IMR-90 (cell line): ENCODE data around the gene MRGPRF. TPM values are rescaled to one million over a fixed set of nuclear protein-coding genes. Genes with fewer than 3 reads are reported as not detected.
A peak's percentile ranks its signal among the peaks of the same experiment; 100 is the strongest.

Experiments
- ATAC-seq: fragments of 200-7000 bp; cut with Tn5 transposase; 2 replicates; pipeline ENCODE4 v1.9.1; 2020; ENCODE audit warnings: low read depth, mild to moderate bottlenecking, moderate library complexity
- BruUV-seq: library from RNA; stranded (reverse); fragments of 400-500 nt; replicated peaks from 2 replicates; lab custom pipeline; 2021; lab: Mats Ljungman, UMichigan
- CTCF ChIA-PET: fragments of 300-600 bp; formaldehyde crosslinking; extraction: SDS; loops from one replicate; lab custom pipeline; 2021; ENCODE audit warnings: antibody characterized with exemption; lab: Yijun Ruan, JAX
- POLR2A ChIA-PET: fragments of 300-600 bp; sonication (Branson Sonifier 250); formaldehyde crosslinking; loops from one replicate; lab custom pipeline; 2022; ENCODE audit warnings: antibody characterized with exemption; ENCODE audit not compliant: unreplicated experiment; lab: Charles Lee
- DNase-seq: peaks from one replicate; pipeline ENCODE4 v3.0.0; 2013
- H2AFZ ChIP-seq: replicated peaks from 2 replicates; pipeline ENCODE3; 2013; ENCODE audit warnings: low read length, mild to moderate bottlenecking; ENCODE audit not compliant: poor library complexity
- H2AK5ac ChIP-seq: 2 replicates; pipeline ENCODE4 v1.6.1; 2013; ENCODE audit warnings: low read depth, low read length, inconsistent platforms
- H2AK9ac ChIP-seq: replicated peaks from 2 replicates; pipeline ENCODE3; 2013; ENCODE audit warnings: mild to moderate bottlenecking, low read depth, low read length, moderate library complexity; ENCODE audit not compliant: poor library complexity
- H2BK120ac ChIP-seq: 2 replicates; pipeline ENCODE4 v1.6.1; 2013; ENCODE audit warnings: low read depth, low read length, inconsistent platforms
- H2BK15ac ChIP-seq: 3 replicates; pipeline ENCODE4 v1.6.1; 2013; ENCODE audit warnings: low read depth, low read length, inconsistent platforms
- H2BK20ac ChIP-seq: 2 replicates; pipeline ENCODE4 v1.6.1; 2013; ENCODE audit warnings: low read depth, mild to moderate bottlenecking, inconsistent platforms, low read length, moderate library complexity
- H2BK5ac ChIP-seq: 2 replicates; pipeline ENCODE4 v1.6.1; 2013; ENCODE audit warnings: mild to moderate bottlenecking, low read depth, low read length, inconsistent platforms; ENCODE audit not compliant: poor library complexity, severe bottlenecking
- H3K14ac ChIP-seq: replicated peaks from 2 replicates; pipeline ENCODE4 v1.6.1; 2013; ENCODE audit warnings: low read depth, low read length, inconsistent platforms
- H3K18ac ChIP-seq: 2 replicates; pipeline ENCODE4 v1.6.1; 2013; ENCODE audit warnings: low read depth, low read length, control low read depth
- H3K23ac ChIP-seq: 2 replicates; pipeline ENCODE4 v1.6.1; 2013; ENCODE audit warnings: low read depth, low read length, inconsistent platforms
- H3K27ac ChIP-seq: 2 replicates; pipeline ENCODE4 v1.5.1; 2013; ENCODE audit warnings: mild to moderate bottlenecking, control low read depth, low read length; ENCODE audit not compliant: insufficient read depth
- H3K27me3 ChIP-seq: 2 replicates; pipeline ENCODE4 v1.6.1; 2013; ENCODE audit warnings: low read length; ENCODE audit not compliant: control insufficient read depth, insufficient read depth
- H3K36me3 ChIP-seq: 2 replicates; pipeline ENCODE4 v1.6.1; 2013; ENCODE audit warnings: low read length, mixed read lengths; ENCODE audit not compliant: control insufficient read depth, insufficient read depth
- H3K4ac ChIP-seq: 2 replicates; pipeline ENCODE4 v1.6.1; 2013; ENCODE audit warnings: low read depth, low read length, inconsistent platforms
- H3K4me1 ChIP-seq: 2 replicates; pipeline ENCODE4 v1.6.1; 2013; ENCODE audit warnings: low read length, mixed read lengths; ENCODE audit not compliant: control insufficient read depth, insufficient read depth
- H3K4me2 ChIP-seq: 2 replicates; pipeline ENCODE4 v1.6.1; 2013; ENCODE audit warnings: low read depth, mild to moderate bottlenecking, control low read depth, low read length, moderate library complexity
- H3K4me3 ChIP-seq: 2 replicates; pipeline ENCODE4 v1.5.1; 2013; ENCODE audit warnings: low read depth, mild to moderate bottlenecking, control low read depth, low read length, moderate library complexity; ENCODE audit not compliant: insufficient read depth
- H3K56ac ChIP-seq: 2 replicates; pipeline ENCODE4 v1.6.1; 2013; ENCODE audit warnings: low read length, inconsistent platforms; ENCODE audit not compliant: insufficient read depth; ENCODE audit errors: extremely low read depth
- H3K79me1 ChIP-seq, 2 experiments: 2 replicates each; pipeline ENCODE4 v1.6.1; 2013; ENCODE audit warnings: low read length in 2 of 2, inconsistent platforms in 1 of 2, low read depth in 1 of 2
- H3K9ac ChIP-seq: 2 replicates; pipeline ENCODE4 v1.6.1; 2013; ENCODE audit warnings: low read depth, low read length, control low read depth
- H3K9me1 ChIP-seq: 2 replicates; pipeline ENCODE4 v1.6.1; 2013; ENCODE audit warnings: low read length, inconsistent platforms; ENCODE audit not compliant: insufficient read depth
- H3K9me3 ChIP-seq: 2 replicates; pipeline ENCODE4 v1.6.1; 2013; ENCODE audit warnings: low read length; ENCODE audit not compliant: control insufficient read depth, insufficient read depth
- H4K20me1 ChIP-seq: 2 replicates; pipeline ENCODE4 v1.6.1; 2013; ENCODE audit warnings: low read length, inconsistent platforms; ENCODE audit not compliant: insufficient read depth
- H4K5ac ChIP-seq: 2 replicates; pipeline ENCODE4 v1.6.1; 2013; ENCODE audit warnings: mild to moderate bottlenecking, low read depth, low read length, control low read depth
- H4K8ac ChIP-seq, 2 experiments: 2 replicates each; pipeline ENCODE4 v1.6.1; 2013; ENCODE audit warnings: low read depth in 2 of 2, low read length in 2 of 2, control low read depth in 1 of 2, inconsistent platforms in 1 of 2
- H4K91ac ChIP-seq: 2 replicates; pipeline ENCODE4 v1.6.1; 2013; ENCODE audit warnings: low read depth, low read length, inconsistent platforms; ENCODE audit not compliant: insufficient read depth
- BHLHE40 ChIP-seq: fragments of 150-350 bp; IDR thresholded peaks from 2 replicates; pipeline ENCODE4 v1.6.1; 2016; ENCODE audit warnings: mild to moderate bottlenecking, low read depth, low read length
- CEBPB ChIP-seq: IDR thresholded peaks from 2 replicates; pipeline ENCODE4 v1.6.1; 2012; ENCODE audit warnings: low read depth, low read length, improper control_type of control experiment
- CHD1 ChIP-seq: IDR thresholded peaks from 2 replicates; pipeline ENCODE4 v1.6.1; 2012; ENCODE audit warnings: low read depth, low read length, improper control_type of control experiment
- FOS ChIP-seq: fragments of 150-350 bp; IDR thresholded peaks from 2 replicates; pipeline ENCODE4 v1.6.1; 2016; ENCODE audit warnings: low read depth, low read length
- MAFK ChIP-seq: IDR thresholded peaks from 2 replicates; pipeline ENCODE4 v1.6.1; 2012; ENCODE audit warnings: low read depth, low read length, improper control_type of control experiment
- MAZ ChIP-seq: IDR thresholded peaks from 2 replicates; pipeline ENCODE4 v1.6.1; 2012; ENCODE audit warnings: low read depth, mild to moderate bottlenecking, low read length, improper control_type of control experiment, moderate library complexity, borderline replicate concordance
- NFE2L2 ChIP-seq: fragments of 150-350 bp; IDR thresholded peaks from 2 replicates; pipeline ENCODE4 v1.6.1; 2016; ENCODE audit warnings: low read depth, mild to moderate bottlenecking, low read length
- POLR2A ChIP-seq: IDR thresholded peaks from 2 replicates; pipeline ENCODE4 v1.6.1; 2012; ENCODE audit warnings: mild to moderate bottlenecking, low read depth, low read length
- RAD21 ChIP-seq: IDR thresholded peaks from 2 replicates; pipeline ENCODE4 v1.6.1; 2012; ENCODE audit warnings: low read length, improper control_type of control experiment
- RCOR1 ChIP-seq: IDR thresholded peaks from 2 replicates; pipeline ENCODE4 v1.6.1; 2012; ENCODE audit warnings: mild to moderate bottlenecking, low read length, improper control_type of control experiment; ENCODE audit not compliant: insufficient replicate concordance
- RFX5 ChIP-seq: IDR thresholded peaks from 2 replicates; pipeline ENCODE4 v1.8.0; 2012; ENCODE audit warnings: low read depth, mild to moderate bottlenecking, low read length, moderate library complexity
- SMC3 ChIP-seq: fragments of 150-350 bp; IDR thresholded peaks from 2 replicates; pipeline ENCODE4 v1.6.1; 2016; ENCODE audit warnings: low read depth, mild to moderate bottlenecking, antibody characterized with exemption, low read length, moderate library complexity
- USF2 ChIP-seq: fragments of 150-350 bp; IDR thresholded peaks from 2 replicates; pipeline ENCODE4 v1.6.1; 2017; ENCODE audit warnings: mild to moderate bottlenecking, antibody characterized with exemption, low read length, low read depth
- WGBS, 2 experiments: methylation state at CpG; one replicate each; pipeline versions ENCODE4 v1.1.5 to v1.1.7; 2013; ENCODE audit warnings: missing lambda C conversion rate in 2 of 2; ENCODE audit not compliant: insufficient read length in 1 of 2; ENCODE audit errors: extremely low coverage in 2 of 2; 5-methylcytosine and 5-hydroxymethylcytosine counted together
- dilution Hi-C: fragments of 300-500 bp; cut with HindIII; formaldehyde crosslinking; loops from one replicate; pipeline ENCODE4 v1.14.3; 2018; ENCODE audit warnings: low sequenced_read_pairs; ENCODE audit not compliant: unreplicated experiment
- in situ Hi-C: fragments of 300-500 bp; cut with MboI; formaldehyde crosslinking; loops from 3 replicates; pipeline ENCODE4 v1.14.3; 2019; ENCODE audit warnings: low sequenced_read_pairs, inconsistent platforms, mixed read lengths
- intact Hi-C: fragments of 100-400 bp; cut with micrococcal nuclease; formaldehyde crosslinking; loops from 2 replicates; pipeline ENCODE4 v1.10.0; 2022
- polyA plus RNA-seq, 3 experiments: library from polyadenylated mRNA; depleted of rRNA; stranded (reverse); fragments of >200 nt; gene quantifications; 2 replicates each; pipeline ENCODE4 v1.2.3, GENCODE V29; 2012; ENCODE audit warnings: low replicate concordance in 1 of 3
- total RNA-seq: library from RNA; depleted of rRNA; stranded (reverse); fragments of >200 nt; gene quantifications from 2 replicates; pipeline ENCODE4 v1.2.3, GENCODE V29; 2012
- TF ChIP-seq, protein P1 (sequence below): fragments of 150-350 bp; IDR thresholded peaks from 2 replicates; pipeline ENCODE4 v1.6.1; 2016; ENCODE audit warnings: low read depth, mild to moderate bottlenecking, low read length, moderate library complexity, borderline replicate concordance
- TF ChIP-seq, protein P2 (sequence below): conservative IDR thresholded peaks from 2 replicates; pipeline ENCODE4 v1.5.1; 2012; ENCODE audit warnings: mild to moderate bottlenecking, low read depth, low read length, improper control_type of control experiment

Gene MRGPRF
- total and polyA plus RNA-seq, 2 of the 4 experiments (the other 2 are of a cell fraction): 6.3 to 28.8 TPM

DNA sequence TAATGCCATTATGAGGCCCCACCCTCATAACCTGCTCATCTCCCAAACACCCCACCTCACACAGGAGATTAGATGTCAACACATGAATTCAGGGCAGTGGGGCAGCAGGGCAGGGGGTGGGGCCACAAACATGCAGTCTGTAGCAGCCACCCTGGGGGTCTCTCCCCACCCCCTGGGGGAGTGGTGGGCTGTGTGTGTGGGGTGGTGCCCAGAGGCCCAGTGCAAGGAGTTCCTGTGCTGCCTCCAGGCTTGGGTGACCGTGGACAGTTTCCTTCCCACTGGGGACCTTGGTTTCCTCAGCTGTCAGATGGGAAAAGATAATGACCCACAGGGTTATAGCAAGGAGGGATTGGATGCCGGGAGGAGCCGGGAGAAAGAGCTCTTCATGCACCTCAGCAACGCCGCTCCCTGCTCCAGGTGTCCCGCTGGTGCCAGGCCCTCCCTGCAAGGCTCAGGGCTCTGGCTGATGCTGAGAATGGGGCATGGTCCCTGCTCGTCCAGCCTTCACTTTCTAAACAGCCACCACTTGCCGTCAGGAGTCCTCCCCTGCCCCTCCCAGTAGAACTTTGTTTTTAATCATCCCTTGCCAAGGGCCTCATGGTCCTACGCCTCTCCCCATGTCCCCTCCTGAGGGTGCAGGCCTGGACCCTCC, 2.0 kb upstream of the MRGPRF start:
- dilution Hi-C loops: no loop called here
- in situ Hi-C loops: no loop called here
- Histone ChIP-seq H3K9me3 (no peaks in the 10 kb centered on the region), H3K18ac (peak overlapping the region; percentile 75), H2AK5ac (peak overlapping the region; percentile 50), H4K20me1 (no peaks in the 10 kb centered on the region), H3K9ac (peak overlapping the region; percentile 65), H3K4me2 (peak overlapping the region; percentile 28; the same call in 1 of the 2 replicates), H3K56ac (peak overlapping the region; percentile 42), H2AK9ac (peak overlapping the region; percentile 85), H3K36me3 (no peaks in the 10 kb centered on the region), H4K8ac (peak overlapping the region; percentile 81 to 91), H4K91ac (peak overlapping the region; percentile 89), H3K4me1 (peaks cover 30% of the 10 kb centered on the region), H3K9me1 (peaks cover 8% of the 10 kb centered on the region; the same call in 1 of the 2 replicates), H2BK120ac (peak overlapping the region; percentile 89), H4K5ac (peak overlapping the region; percentile 72), H3K27ac (peak overlapping the region; percentile 89), H2BK15ac (peak overlapping the region; percentile 50), H3K27me3 (no peaks in the 10 kb centered on the region), H3K79me1 (peaks cover 13 to 27% of the 10 kb centered on the region in 2 experiments; a peak in 3 of 4 replicates), H3K23ac (peak overlapping the region; percentile 63), H2BK5ac (peak overlapping the region; percentile 63), H2AFZ (peak overlapping the region; percentile 81), H2BK20ac (peak overlapping the region; percentile 70), H3K4ac (peak overlapping the region; percentile 89), H3K14ac (peak overlapping the region; percentile 78), H3K4me3 (no peak overlapping the region)
- DNase-seq (no peak), ATAC-seq (no peak)
- CTCF ChIA-PET: interaction anchor here (0.5 kb wide), 1 partner anchor 735 kb away, joined by 4 read pairs; no protein-coding TSS in a partner anchor
- no TSS peak for BruUV-seq
- POLR2A ChIA-PET: interaction anchor here (0.9 kb wide), 1 partner anchor 29 kb away, joined by 3 read pairs; no protein-coding TSS in a partner anchor
- intact Hi-C loops: loop anchor here (5.0 kb wide), 1 partner anchor 173 kb away; the partner anchor contains the start of gene CPT1A
- 70% methylated on average over 4 of the region's 9 CpGs; no CpG with 5 or more reads in 1 of the 2 experiments for WGBS, 2 experiments
- TF ChIP-seq FOS (no peak), RFX5 (no peak), CEBPB (no peak), POLR2A (no peak), BHLHE40 (no peak), MAFK (no peak), RCOR1 (no peak), MAZ (no peak), NFE2L2 (no peak), SMC3 (no peak), CHD1 (no peak), USF2 (no peak), RAD21 (no peak)
- TF ChIP-seq, protein P1, sequence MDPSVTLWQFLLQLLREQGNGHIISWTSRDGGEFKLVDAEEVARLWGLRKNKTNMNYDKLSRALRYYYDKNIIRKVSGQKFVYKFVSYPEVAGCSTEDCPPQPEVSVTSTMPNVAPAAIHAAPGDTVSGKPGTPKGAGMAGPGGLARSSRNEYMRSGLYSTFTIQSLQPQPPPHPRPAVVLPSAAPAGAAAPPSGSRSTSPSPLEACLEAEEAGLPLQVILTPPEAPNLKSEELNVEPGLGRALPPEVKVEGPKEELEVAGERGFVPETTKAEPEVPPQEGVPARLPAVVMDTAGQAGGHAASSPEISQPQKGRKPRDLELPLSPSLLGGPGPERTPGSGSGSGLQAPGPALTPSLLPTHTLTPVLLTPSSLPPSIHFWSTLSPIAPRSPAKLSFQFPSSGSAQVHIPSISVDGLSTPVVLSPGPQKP: no peak
- TF ChIP-seq, protein P2, sequence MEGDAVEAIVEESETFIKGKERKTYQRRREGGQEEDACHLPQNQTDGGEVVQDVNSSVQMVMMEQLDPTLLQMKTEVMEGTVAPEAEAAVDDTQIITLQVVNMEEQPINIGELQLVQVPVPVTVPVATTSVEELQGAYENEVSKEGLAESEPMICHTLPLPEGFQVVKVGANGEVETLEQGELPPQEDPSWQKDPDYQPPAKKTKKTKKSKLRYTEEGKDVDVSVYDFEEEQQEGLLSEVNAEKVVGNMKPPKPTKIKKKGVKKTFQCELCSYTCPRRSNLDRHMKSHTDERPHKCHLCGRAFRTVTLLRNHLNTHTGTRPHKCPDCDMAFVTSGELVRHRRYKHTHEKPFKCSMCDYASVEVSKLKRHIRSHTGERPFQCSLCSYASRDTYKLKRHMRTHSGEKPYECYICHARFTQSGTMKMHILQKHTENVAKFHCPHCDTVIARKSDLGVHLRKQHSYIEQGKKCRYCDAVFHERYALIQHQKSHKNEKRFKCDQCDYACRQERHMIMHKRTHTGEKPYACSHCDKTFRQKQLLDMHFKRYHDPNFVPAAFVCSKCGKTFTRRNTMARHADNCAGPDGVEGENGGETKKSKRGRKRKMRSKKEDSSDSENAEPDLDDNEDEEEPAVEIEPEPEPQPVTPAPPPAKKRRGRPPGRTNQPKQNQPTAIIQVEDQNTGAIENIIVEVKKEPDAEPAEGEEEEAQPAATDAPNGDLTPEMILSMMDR: no peak
